Right lobe of liver (tissue), 4 donors: ENCODE measurements around the gene SETD6.

ENCODE experiments used
- POLR2A ChIP-seq: fragments of 450-650 bp; IDR thresholded peaks from one replicate; pipeline ENCODE4 v1.6.1; 2017; ENCODE audit warnings: antibody characterized with exemption, mild to moderate bottlenecking
- TF ChIP-seq, protein P1 (sequence below), 4 donors: fragments of 200-600 bp in 3 of 4; fragments of 450-650 bp in 1 of 4; IDR thresholded peaks; one replicate each; pipeline versions ENCODE4 v1.5.1 to v1.8.0; 2016 to 2022; ENCODE audit warnings: antibody characterized with exemption in 4 of 4, mild to moderate bottlenecking in 2 of 4
- donor health status: DM: no; HTN: no; CAD: no.
- donor health status: DM: no; HTN: no; CAD: no.
- donor health status: DM: no; HTN: yes; CAD: no.

GRCh38 chr16:58530179-58530578, 14.9 kb downstream of the SETD6 start:
- no peak for TF ChIP-seq POLR2A
- TF ChIP-seq, protein P1, sequence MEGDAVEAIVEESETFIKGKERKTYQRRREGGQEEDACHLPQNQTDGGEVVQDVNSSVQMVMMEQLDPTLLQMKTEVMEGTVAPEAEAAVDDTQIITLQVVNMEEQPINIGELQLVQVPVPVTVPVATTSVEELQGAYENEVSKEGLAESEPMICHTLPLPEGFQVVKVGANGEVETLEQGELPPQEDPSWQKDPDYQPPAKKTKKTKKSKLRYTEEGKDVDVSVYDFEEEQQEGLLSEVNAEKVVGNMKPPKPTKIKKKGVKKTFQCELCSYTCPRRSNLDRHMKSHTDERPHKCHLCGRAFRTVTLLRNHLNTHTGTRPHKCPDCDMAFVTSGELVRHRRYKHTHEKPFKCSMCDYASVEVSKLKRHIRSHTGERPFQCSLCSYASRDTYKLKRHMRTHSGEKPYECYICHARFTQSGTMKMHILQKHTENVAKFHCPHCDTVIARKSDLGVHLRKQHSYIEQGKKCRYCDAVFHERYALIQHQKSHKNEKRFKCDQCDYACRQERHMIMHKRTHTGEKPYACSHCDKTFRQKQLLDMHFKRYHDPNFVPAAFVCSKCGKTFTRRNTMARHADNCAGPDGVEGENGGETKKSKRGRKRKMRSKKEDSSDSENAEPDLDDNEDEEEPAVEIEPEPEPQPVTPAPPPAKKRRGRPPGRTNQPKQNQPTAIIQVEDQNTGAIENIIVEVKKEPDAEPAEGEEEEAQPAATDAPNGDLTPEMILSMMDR (IDR thresholded peaks at IDR 0.05) = no peak
